ENCODE data around the gene NR3C2. TPM values are rescaled to one million over a fixed set of nuclear protein-coding genes. Genes with fewer than 3 reads are reported as not detected.
A peak's percentile ranks its signal among the peaks of the same experiment; 100 is the strongest.
"Not testable (repeated sequence)": the region's sequence is repeated elsewhere in the genome, so short reads cannot be mapped to it uniquely, and the experiment has no call there.

Gene NR3C2
- polyA plus RNA-seq, 4 donors, result 6.0 to 10.5 (median 9.2) TPM

GRCh38 chr4:148330724-148331123, 111.5 kb downstream of the NR3C2 start:
- FAIRE-seq, result no peak
- Histone ChIP-seq H3K9me3 (ENCODE audit: control insufficient read depth in 2 of 2, insufficient read depth in 1 of 2, low read depth in 1 of 2, low read length in 1 of 2) (no peaks in the 10 kb centered on the region), H3K36me3 (ENCODE audit: control insufficient read depth in 3 of 3, insufficient read depth in 2 of 3, low read depth in 1 of 3, low read length in 3 of 3) (no peaks in the 10 kb centered on the region), H3K27ac (ENCODE audit: low read depth in 1 of 3, low read length in 2 of 3) (no peak overlapping the region), H3K4me1 (ENCODE audit: control insufficient read depth in 3 of 3, insufficient read depth in 2 of 3, low read depth in 1 of 3, low read length in 2 of 3) (no peaks in the 10 kb centered on the region), H3K4me3 (ENCODE audit: low read depth in 1 of 3, low read length in 3 of 3) (no peak overlapping the region), H3K27me3 (ENCODE audit: control insufficient read depth in 3 of 3, insufficient read depth in 3 of 3, low read length in 3 of 3) (no peaks in the 10 kb centered on the region)
- no peak for DNase-seq
- WGBS, 3 donors, result 80 to 97% (median 93%) methylated on average over 3 of the region's 3 CpGs

- Histone ChIP-seq H3K27me3 (ENCODE audit: control insufficient read depth in 3 of 3, insufficient read depth in 3 of 3, low read length in 3 of 3) (no peaks in the 10 kb centered on the region), H3K4me3 (ENCODE audit: low read depth in 1 of 3, low read length in 3 of 3) (no peak overlapping the region), H3K9me3 (ENCODE audit: control insufficient read depth in 2 of 2, insufficient read depth in 1 of 2, low read depth in 1 of 2, low read length in 1 of 2) (no peaks in the 10 kb centered on the region), H3K4me1 (ENCODE audit: control insufficient read depth in 3 of 3, insufficient read depth in 2 of 3, low read depth in 1 of 3, low read length in 2 of 3) (no peaks in the 10 kb centered on the region), H3K27ac (ENCODE audit: low read depth in 1 of 3, low read length in 2 of 3) (no peak overlapping the region), H3K36me3 (ENCODE audit: control insufficient read depth in 3 of 3, insufficient read depth in 2 of 3, low read depth in 1 of 3, low read length in 3 of 3) (no peaks in the 10 kb centered on the region)
- FAIRE-seq (no peak), DNase-seq (peak in 1 of 2 donors; percentile 51)
- WGBS, 3 donors, result 83 to 86% (median 85%) methylated on average over 5 of the region's 5 CpGs
Observed at GRCh38 chr4:148330161-148330560, 112.1 kb downstream of the NR3C2 start.

GRCh38 chr4:148329751-148330150, 112.5 kb downstream of the NR3C2 start:
- no peaks in the 10 kb centered on the region for H3K36me3 ChIP-seq (ENCODE audit: control insufficient read depth in 3 of 3, insufficient read depth in 2 of 3, low read depth in 1 of 3, low read length in 3 of 3)
- no peaks in the 10 kb centered on the region for H3K4me1 ChIP-seq (ENCODE audit: control insufficient read depth in 3 of 3, insufficient read depth in 2 of 3, low read depth in 1 of 3, low read length in 2 of 3)
- no peak overlapping the region for H3K4me3 ChIP-seq (ENCODE audit: low read depth in 1 of 3, low read length in 3 of 3)
- DNase-seq (no peak), FAIRE-seq (no peak)
- 93 to 97% (median 95%) methylated on average over 5 of the region's 5 CpGs for WGBS, 3 donors
- H3K27ac ChIP-seq (ENCODE audit: low read depth in 1 of 3, low read length in 2 of 3), result no peak overlapping the region
- H3K9me3 ChIP-seq (ENCODE audit: control insufficient read depth in 2 of 2, insufficient read depth in 1 of 2, low read depth in 1 of 2, low read length in 1 of 2), result no peaks in the 10 kb centered on the region
- no peaks in the 10 kb centered on the region for H3K27me3 ChIP-seq (ENCODE audit: control insufficient read depth in 3 of 3, insufficient read depth in 3 of 3, low read length in 3 of 3)

GRCh38 chr4:148327683-148328082, 114.5 kb downstream of the NR3C2 start:
- DNase-seq (no peak), FAIRE-seq (no peak)
- no peak overlapping the region for H3K4me3 ChIP-seq (ENCODE audit: low read depth in 1 of 3, low read length in 3 of 3)
- no peaks in the 10 kb centered on the region for H3K36me3 ChIP-seq (ENCODE audit: control insufficient read depth in 3 of 3, insufficient read depth in 2 of 3, low read depth in 1 of 3, low read length in 3 of 3)
- H3K27me3 ChIP-seq (ENCODE audit: control insufficient read depth in 3 of 3, insufficient read depth in 3 of 3, low read length in 3 of 3), result no peaks in the 10 kb centered on the region
- H3K4me1 ChIP-seq (ENCODE audit: control insufficient read depth in 3 of 3, insufficient read depth in 2 of 3, low read depth in 1 of 3, low read length in 2 of 3), result no peaks in the 10 kb centered on the region
- H3K9me3 ChIP-seq (ENCODE audit: control insufficient read depth in 2 of 2, insufficient read depth in 1 of 2, low read depth in 1 of 2, low read length in 1 of 2), result no peaks in the 10 kb centered on the region
- H3K27ac ChIP-seq (ENCODE audit: low read depth in 1 of 3, low read length in 2 of 3), result no peak overlapping the region
- WGBS, 3 donors, result 86 to 100% (median 98%) methylated on average over 1 of the region's 1 CpG

GRCh38 chr4:148323316-148323715, 118.9 kb downstream of the NR3C2 start:
- WGBS, 3 donors, result 75 to 88% (median 87%) methylated on average over 5 to 17 of the region's 17 CpGs
- not testable (repeated sequence) for FAIRE-seq; H3K36me3 ChIP-seq (ENCODE audit: control insufficient read depth in 3 of 3, insufficient read depth in 2 of 3, low read depth in 1 of 3, low read length in 3 of 3); H3K9me3 ChIP-seq (ENCODE audit: control insufficient read depth in 2 of 2, insufficient read depth in 1 of 2, low read depth in 1 of 2, low read length in 1 of 2); H3K27me3 ChIP-seq (ENCODE audit: control insufficient read depth in 3 of 3, insufficient read depth in 3 of 3, low read length in 3 of 3); H3K4me3 ChIP-seq (ENCODE audit: low read depth in 1 of 3, low read length in 3 of 3); DNase-seq; H3K27ac ChIP-seq (ENCODE audit: low read depth in 1 of 3, low read length in 2 of 3); H3K4me1 ChIP-seq (ENCODE audit: control insufficient read depth in 3 of 3, insufficient read depth in 2 of 3, low read depth in 1 of 3, low read length in 2 of 3)

GRCh38 chr4:148315049-148315448, 127.2 kb downstream of the NR3C2 start:
- H3K27ac ChIP-seq (ENCODE audit: low read depth in 1 of 3, low read length in 2 of 3), result no peak overlapping the region
- DNase-seq (no peak), FAIRE-seq (no peak)
- no peaks in the 10 kb centered on the region for H3K36me3 ChIP-seq (ENCODE audit: control insufficient read depth in 3 of 3, insufficient read depth in 2 of 3, low read depth in 1 of 3, low read length in 3 of 3)
- H3K27me3 ChIP-seq (ENCODE audit: control insufficient read depth in 3 of 3, insufficient read depth in 3 of 3, low read length in 3 of 3), result no peaks in the 10 kb centered on the region
- 85 to 100% (median 94%) methylated on average over 2 of the region's 2 CpGs for WGBS, 3 donors
- no peak overlapping the region for H3K4me3 ChIP-seq (ENCODE audit: low read depth in 1 of 3, low read length in 3 of 3)
- peaks cover 2 to 3% (median 3%) of the 10 kb centered on the region in 3 donors for H3K4me1 ChIP-seq (ENCODE audit: control insufficient read depth in 3 of 3, insufficient read depth in 2 of 3, low read depth in 1 of 3, low read length in 2 of 3)
- no peaks in the 10 kb centered on the region for H3K9me3 ChIP-seq (ENCODE audit: control insufficient read depth in 2 of 2, insufficient read depth in 1 of 2, low read depth in 1 of 2, low read length in 1 of 2)

GRCh38 chr4:148312956-148313490, 129.2 kb downstream of the NR3C2 start:
- H3K27me3 ChIP-seq (ENCODE audit: control insufficient read depth in 3 of 3, insufficient read depth in 3 of 3, low read length in 3 of 3), result no peaks in the 10 kb centered on the region
- no peak overlapping the region for H3K4me3 ChIP-seq (ENCODE audit: low read depth in 1 of 3, low read length in 3 of 3)
- no peaks in the 10 kb centered on the region for H3K9me3 ChIP-seq (ENCODE audit: control insufficient read depth in 2 of 2, insufficient read depth in 1 of 2, low read depth in 1 of 2, low read length in 1 of 2)
- WGBS, 3 donors, result 31 to 39% (median 37%) methylated on average over 2 of the region's 2 CpGs
- DNase-seq (no peak), FAIRE-seq (peak; percentile 53)
- no peak overlapping the region for H3K27ac ChIP-seq (ENCODE audit: low read depth in 1 of 3, low read length in 2 of 3)
- peaks cover 2 to 3% (median 3%) of the 10 kb centered on the region in 3 donors for H3K4me1 ChIP-seq (ENCODE audit: control insufficient read depth in 3 of 3, insufficient read depth in 2 of 3, low read depth in 1 of 3, low read length in 2 of 3)
- H3K36me3 ChIP-seq (ENCODE audit: control insufficient read depth in 3 of 3, insufficient read depth in 2 of 3, low read depth in 1 of 3, low read length in 3 of 3), result no peaks in the 10 kb centered on the region

- Histone ChIP-seq H3K27me3 (ENCODE audit: control insufficient read depth in 3 of 3, insufficient read depth in 3 of 3, low read length in 3 of 3) (no peaks in the 10 kb centered on the region), H3K4me1 (ENCODE audit: control insufficient read depth in 3 of 3, insufficient read depth in 2 of 3, low read depth in 1 of 3, low read length in 2 of 3) (peaks cover 2 to 3% (median 3%) of the 10 kb centered on the region in 3 donors), H3K9me3 (ENCODE audit: control insufficient read depth in 2 of 2, insufficient read depth in 1 of 2, low read depth in 1 of 2, low read length in 1 of 2) (no peaks in the 10 kb centered on the region), H3K4me3 (ENCODE audit: low read depth in 1 of 3, low read length in 3 of 3) (no peak overlapping the region), H3K36me3 (ENCODE audit: control insufficient read depth in 3 of 3, insufficient read depth in 2 of 3, low read depth in 1 of 3, low read length in 3 of 3) (no peaks in the 10 kb centered on the region), H3K27ac (ENCODE audit: low read depth in 1 of 3, low read length in 2 of 3) (no peak overlapping the region)
- FAIRE-seq, result no peak
- DNase-seq, result no peak
Observed at GRCh38 chr4:148311526-148311925, 130.7 kb downstream of the NR3C2 start.

GRCh38 chr4:148310756-148311155, 131.5 kb downstream of the NR3C2 start:
- Histone ChIP-seq H3K27ac (ENCODE audit: low read depth in 1 of 3, low read length in 2 of 3) (no peak overlapping the region), H3K36me3 (ENCODE audit: control insufficient read depth in 3 of 3, insufficient read depth in 2 of 3, low read depth in 1 of 3, low read length in 3 of 3) (no peaks in the 10 kb centered on the region), H3K4me3 (ENCODE audit: low read depth in 1 of 3, low read length in 3 of 3) (no peak overlapping the region), H3K27me3 (ENCODE audit: control insufficient read depth in 3 of 3, insufficient read depth in 3 of 3, low read length in 3 of 3) (no peaks in the 10 kb centered on the region), H3K9me3 (ENCODE audit: control insufficient read depth in 2 of 2, insufficient read depth in 1 of 2, low read depth in 1 of 2, low read length in 1 of 2) (no peaks in the 10 kb centered on the region), H3K4me1 (ENCODE audit: control insufficient read depth in 3 of 3, insufficient read depth in 2 of 3, low read depth in 1 of 3, low read length in 2 of 3) (peaks cover 2 to 3% (median 3%) of the 10 kb centered on the region in 3 donors)
- no peak for DNase-seq
- WGBS, 3 donors, result 85 to 89% (median 86%) methylated on average over 3 of the region's 3 CpGs
- FAIRE-seq, result no peak
